Pancreas (tissue), 10 donors: Measurements from ENCODE around the gene CPM. TPM values are rescaled to one million over a fixed set of nuclear protein-coding genes. Genes with fewer than 3 reads are reported as not detected.

Experiments
- ATAC-seq, 4 donors: fragments of 200-7000 bp; cut with Tn5 transposase; one replicate each; pipeline versions ENCODE4 v1.8.0 to v1.9.1; 2020; ENCODE audit warnings: mild to moderate bottlenecking in 4 of 4, moderate library complexity in 4 of 4
- DNase-seq, 6 donors: peaks; one replicate each; pipeline ENCODE4 v3.0.0-alpha.2; 2020
- FAIRE-seq: peaks from 2 replicates; lab custom pipeline; 2012; peaks lifted over from hg19 to GRCh38; lab: Jason Lieb, UNC
- H3K27ac ChIP-seq, 4 donors: fragments of 200-600 bp; sonication (generic); 1 replicate in 3 of 4; 2 replicates in 1 of 4; pipeline versions ENCODE4 v1.5.0 to v1.8.0; 2020
- H3K27me3 ChIP-seq, 4 donors: fragments of 200-600 bp; one replicate each; pipeline ENCODE4 v1.8.0; 2021
- H3K36me3 ChIP-seq, 3 donors: fragments of 200-600 bp; sonication (generic) in 1 of 3; one replicate each; pipeline versions ENCODE4 v1.5.0 to v1.8.0; 2020 to 2021
- H3K4me1 ChIP-seq, 3 donors: fragments of 200-600 bp; one replicate each; pipeline ENCODE4 v1.8.0; 2021
- H3K4me3 ChIP-seq, 4 donors: fragments of 200-600 bp; sonication (generic) in 2 of 4; one replicate each; pipeline versions ENCODE4 v1.5.0 to v1.8.0; 2020 to 2021
- H3K9me3 ChIP-seq, 4 donors: fragments of 200-600 bp; one replicate each; pipeline ENCODE4 v1.8.0; 2021
- WGBS, 2 donors: extraction: QIAGEN DNeasy Blood & Tissue Kit; methylation state at CpG; one replicate each; pipeline ENCODE4 v1.1.7; 2013; 5-methylcytosine and 5-hydroxymethylcytosine counted together
- intact Hi-C, 3 donors: fragments of 100-400 bp; cut with DNase I; formaldehyde crosslinking; loops; one replicate each; pipeline versions ENCODE4 v1.11.1 to v1.14.2; 2022
- polyA plus RNA-seq, 2 donors: library from polyadenylated mRNA; stranded (reverse); fragments of 200-250 nt; gene quantifications; one replicate each; pipeline ENCODE4 v1.2.3, GENCODE V29; 2013
- total RNA-seq, 6 donors: library from RNA; stranded (reverse); fragmentation: NEBNext Ultra II Directional in 4 of 6; extraction: Animal tissue kit (Norgen Biotek cat#: 25700) in 4 of 6; gene quantifications; one replicate each; pipeline versions ENCODE4 v1.2.1 to v1.2.4, GENCODE V29; 2021 to 2023
- TF ChIP-seq, protein P1 (sequence below), 4 donors: fragments of 200-600 bp; sonication (generic) in 3 of 4; IDR thresholded peaks; one replicate each; pipeline versions ENCODE4 v1.5.0 to v1.8.0; 2021; ENCODE audit warnings: antibody characterized with exemption in 4 of 4
- donor health status: healthy with polysubstance abuse.
- donor health status: DM: no; HTN: no; CAD: no; lungs with moderate emphysema.
- donor health status: DM: no; HTN: no; CAD: no.
- donor health status: control.
- donor health status: control.
- donor health status: Bipolar disorder and iron deficiency.
- donor health status: DM: yes; HTN: yes; CAD: no.
- donor health status: DM: no; HTN: no; CAD: no.
- donor health status: DM: no; HTN: no; CAD: no.
- donor health status: DM: yes; HTN: yes; CAD: no.

CPM gene
- total and polyA plus RNA-seq, 8 donors: 4.3 to 49.2 (median 11.1) TPM

DNA sequence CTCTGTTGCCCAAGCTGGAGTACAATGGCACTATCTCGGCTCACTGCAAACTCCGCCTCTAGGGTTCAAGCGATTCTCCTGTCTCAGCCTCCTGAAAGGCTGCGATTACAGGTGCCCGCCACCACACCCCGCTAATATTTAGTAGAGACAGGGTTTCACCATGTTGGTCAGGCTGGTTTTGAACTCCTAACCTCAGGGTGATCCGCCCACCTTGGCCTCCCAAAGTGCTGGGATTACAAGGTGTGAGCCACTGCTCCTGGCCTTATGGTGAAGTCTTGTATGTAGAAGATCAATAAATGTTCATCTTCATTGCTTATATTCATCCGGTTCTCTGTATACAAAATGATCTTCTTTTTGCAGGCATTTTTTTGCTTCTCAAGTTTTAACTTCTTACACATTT is 77.2 kb downstream of the CPM start:
- ATAC-seq (no peak), FAIRE-seq (no peak), DNase-seq (no peak)
- WGBS, 2 donors: 94 to 97% methylated on average over 8 of the region's 8 CpGs
- intact Hi-C loops: no loop called here
- no peaks in the 10 kb centered on the region for H3K36me3 ChIP-seq
- H3K4me1 ChIP-seq: no peaks in the 10 kb centered on the region
- H3K4me3 ChIP-seq: no peak overlapping the region
- no peak overlapping the region for H3K27ac ChIP-seq
- H3K27me3 ChIP-seq: no peaks in the 10 kb centered on the region
- TF ChIP-seq, protein P1, sequence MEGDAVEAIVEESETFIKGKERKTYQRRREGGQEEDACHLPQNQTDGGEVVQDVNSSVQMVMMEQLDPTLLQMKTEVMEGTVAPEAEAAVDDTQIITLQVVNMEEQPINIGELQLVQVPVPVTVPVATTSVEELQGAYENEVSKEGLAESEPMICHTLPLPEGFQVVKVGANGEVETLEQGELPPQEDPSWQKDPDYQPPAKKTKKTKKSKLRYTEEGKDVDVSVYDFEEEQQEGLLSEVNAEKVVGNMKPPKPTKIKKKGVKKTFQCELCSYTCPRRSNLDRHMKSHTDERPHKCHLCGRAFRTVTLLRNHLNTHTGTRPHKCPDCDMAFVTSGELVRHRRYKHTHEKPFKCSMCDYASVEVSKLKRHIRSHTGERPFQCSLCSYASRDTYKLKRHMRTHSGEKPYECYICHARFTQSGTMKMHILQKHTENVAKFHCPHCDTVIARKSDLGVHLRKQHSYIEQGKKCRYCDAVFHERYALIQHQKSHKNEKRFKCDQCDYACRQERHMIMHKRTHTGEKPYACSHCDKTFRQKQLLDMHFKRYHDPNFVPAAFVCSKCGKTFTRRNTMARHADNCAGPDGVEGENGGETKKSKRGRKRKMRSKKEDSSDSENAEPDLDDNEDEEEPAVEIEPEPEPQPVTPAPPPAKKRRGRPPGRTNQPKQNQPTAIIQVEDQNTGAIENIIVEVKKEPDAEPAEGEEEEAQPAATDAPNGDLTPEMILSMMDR (IDR thresholded peaks at IDR 0.05): no peak
- H3K9me3 ChIP-seq: no peaks in the 10 kb centered on the region

DNA sequence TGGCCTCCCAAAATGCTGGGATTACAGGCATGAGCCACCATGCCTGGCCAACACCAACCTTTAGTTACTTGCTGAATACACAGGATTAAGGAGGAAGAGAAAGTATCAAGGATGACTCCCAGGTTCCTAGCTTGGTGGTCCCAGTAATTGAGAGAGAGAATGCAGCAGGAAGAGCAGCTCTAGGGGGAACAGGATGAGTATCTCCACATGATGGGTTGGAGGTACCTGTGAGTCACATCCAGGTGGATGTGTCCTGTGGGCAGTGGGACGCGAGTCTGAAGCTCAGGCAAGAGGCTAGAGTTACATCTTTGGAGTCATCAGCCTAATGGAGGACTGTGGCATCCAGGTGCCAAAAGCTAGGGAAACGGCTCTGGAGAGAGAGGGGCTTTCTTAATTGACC is 77.9 kb downstream of the CPM start:
- intact Hi-C loops: no loop called here
- TF ChIP-seq, protein P1 (IDR thresholded peaks at IDR 0.05): no peak
- Histone ChIP-seq H3K27me3 (no peaks in the 10 kb centered on the region), H3K4me3 (no peak overlapping the region), H3K9me3 (no peaks in the 10 kb centered on the region), H3K4me1 (no peaks in the 10 kb centered on the region), H3K36me3 (no peaks in the 10 kb centered on the region), H3K27ac (no peak overlapping the region)
- FAIRE-seq (no peak), ATAC-seq (no peak), DNase-seq (no peak)
- WGBS, 2 donors: 83 to 91% methylated on average over 3 of the region's 3 CpGs

DNA sequence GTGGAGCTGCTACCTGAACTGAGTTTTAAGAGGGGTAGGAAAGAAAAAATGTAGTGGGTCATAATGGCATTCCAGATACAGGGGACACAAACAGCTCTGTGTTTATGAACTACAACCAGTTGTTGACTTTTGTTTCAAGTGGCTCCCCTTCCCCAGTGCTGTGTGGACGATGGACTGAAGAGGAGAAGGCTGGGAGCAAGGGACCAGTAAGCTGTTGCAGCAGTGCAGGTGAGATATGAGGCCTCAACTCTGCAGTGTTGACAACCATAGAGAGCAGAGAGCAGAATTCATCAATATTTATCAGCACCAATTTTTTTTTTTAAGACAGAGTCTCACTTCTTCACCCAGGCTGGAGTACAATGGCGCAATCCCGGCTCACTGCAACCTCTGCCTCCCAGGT is 78.4 kb downstream of the CPM start:
- H3K4me1 ChIP-seq: no peaks in the 10 kb centered on the region
- TF ChIP-seq, protein P1 (IDR thresholded peaks at IDR 0.05): no peak
- H3K27me3 ChIP-seq: no peaks in the 10 kb centered on the region
- no peak for ATAC-seq
- H3K36me3 ChIP-seq: no peaks in the 10 kb centered on the region
- 83 to 92% methylated on average over 3 of the region's 3 CpGs for WGBS, 2 donors
- intact Hi-C loops: no loop called here
- no peak overlapping the region for H3K4me3 ChIP-seq
- H3K27ac ChIP-seq: no peak overlapping the region
- FAIRE-seq: no peak
- no peaks in the 10 kb centered on the region for H3K9me3 ChIP-seq
- no peak for DNase-seq

DNA sequence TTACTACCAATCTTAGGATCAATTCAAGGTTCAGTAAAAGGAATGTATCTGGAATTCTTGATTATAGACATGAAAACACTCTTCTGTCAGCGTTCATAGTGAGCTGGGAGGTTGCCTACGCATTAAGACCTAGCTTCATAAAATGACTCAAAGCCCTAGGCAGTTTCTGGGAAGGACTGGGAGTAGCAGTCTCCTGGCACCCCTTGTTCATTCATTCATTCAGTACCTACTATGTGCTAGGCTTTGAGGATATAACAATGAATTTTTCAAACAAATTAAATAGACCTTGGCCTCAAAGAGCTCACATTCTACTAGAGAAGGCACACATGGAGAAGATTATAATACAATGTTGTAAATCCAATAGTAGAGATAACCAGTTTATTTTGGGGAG is 78.9 kb downstream of the CPM start:
- no peaks in the 10 kb centered on the region for H3K36me3 ChIP-seq
- no peaks in the 10 kb centered on the region for H3K4me1 ChIP-seq
- 68 to 97% methylated on average over 2 of the region's 2 CpGs for WGBS, 2 donors
- TF ChIP-seq, protein P1 (IDR thresholded peaks at IDR 0.05): no peak
- FAIRE-seq: no peak
- no peak for DNase-seq
- no peaks in the 10 kb centered on the region for H3K27me3 ChIP-seq
- ATAC-seq: no peak
- H3K27ac ChIP-seq: no peak overlapping the region
- intact Hi-C loops: no loop called here
- no peaks in the 10 kb centered on the region for H3K9me3 ChIP-seq
- H3K4me3 ChIP-seq: no peak overlapping the region

DNA sequence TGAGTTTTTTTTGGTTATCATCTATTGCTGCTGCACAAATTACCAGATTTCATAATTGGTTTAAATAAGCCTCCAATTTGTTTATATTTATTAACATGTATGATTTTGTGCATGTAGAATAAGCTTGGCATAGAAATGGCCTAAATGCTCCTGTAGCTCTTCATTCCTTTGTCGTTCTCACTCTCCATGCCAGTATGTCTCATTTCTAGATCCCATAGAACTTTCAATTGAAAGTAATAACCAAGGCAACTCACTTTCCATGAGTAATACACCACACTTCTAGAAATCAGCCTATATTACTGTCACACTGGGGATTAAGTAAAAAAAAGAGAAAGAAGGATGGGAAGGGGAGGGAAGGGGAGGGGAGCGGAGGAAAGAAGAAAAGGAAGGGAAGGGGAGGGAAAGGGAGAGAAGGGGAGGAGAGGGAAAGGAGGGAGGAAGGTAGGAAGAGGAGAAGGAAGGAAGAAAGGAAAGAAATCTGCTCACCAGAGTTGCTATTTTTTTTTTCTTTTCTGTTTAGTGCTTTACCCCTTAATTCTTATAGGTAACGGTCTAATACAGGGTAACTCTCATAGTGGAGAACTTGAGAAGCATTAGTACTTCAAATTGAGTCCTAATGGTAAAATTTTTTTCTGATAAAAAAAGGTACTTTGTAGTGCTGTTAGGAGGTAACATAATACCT is 79.4 kb downstream of the CPM start:
- ATAC-seq: no peak
- no peak for FAIRE-seq
- TF ChIP-seq, protein P1 (IDR thresholded peaks at IDR 0.05): no peak
- Histone ChIP-seq H3K9me3 (no peaks in the 10 kb centered on the region), H3K4me1 (no peaks in the 10 kb centered on the region), H3K27me3 (no peaks in the 10 kb centered on the region), H3K36me3 (no peaks in the 10 kb centered on the region), H3K27ac (no peak overlapping the region), H3K4me3 (no peak overlapping the region)
- intact Hi-C loops: no loop called here
- DNase-seq: no peak
- 87 to 93% methylated on average over 3 of the region's 3 CpGs for WGBS, 2 donors
